Measurements from ENCODE around the gene CLDN12. TPM values are rescaled to one million over a fixed set of nuclear protein-coding genes. Genes with fewer than 3 reads are reported as not detected.

Gene CLDN12
- total and polyA plus RNA-seq, 2 of the 4 experiments (the other 2 are of a cell fraction): 33.4 to 46.4 TPM

DNA sequence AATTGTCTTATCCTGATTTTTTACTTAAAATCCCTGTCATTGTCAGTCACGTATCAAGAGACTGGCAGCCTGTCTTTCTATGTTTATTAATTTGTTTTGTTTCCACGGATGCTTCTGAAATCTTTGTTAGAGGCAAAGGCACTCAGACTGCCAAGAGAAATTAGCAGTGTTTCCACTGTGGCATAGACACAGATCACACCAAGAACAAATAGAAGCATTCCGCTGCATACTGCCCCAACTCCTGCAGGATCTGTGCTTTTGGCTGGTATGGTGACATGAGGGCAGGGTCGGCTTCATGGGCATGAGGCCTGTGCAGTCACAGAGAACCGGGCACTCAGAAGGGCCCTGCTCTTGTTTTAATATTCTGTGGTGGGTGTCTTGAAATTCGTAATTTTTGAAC lies 18.4 kb downstream of the CLDN12 start:
- H2BK5ac ChIP-seq (ENCODE audit: low read depth, low read length, poor library complexity, severe bottlenecking): no peak overlapping the region
- no peaks in the 10 kb centered on the region for H3K9me1 ChIP-seq (ENCODE audit: insufficient read depth, low read length)
- no peak overlapping the region for H4K5ac ChIP-seq (ENCODE audit: low read depth, low read length)
- no peak overlapping the region for H3K4me3 ChIP-seq (ENCODE audit: insufficient read depth, low read depth, low read length)
- H3K36me3 ChIP-seq (ENCODE audit: control insufficient read depth, insufficient read depth, low read length): no peaks in the 10 kb centered on the region
- H3K27ac ChIP-seq (ENCODE audit: insufficient read depth, low read length): no peak overlapping the region
- no peak overlapping the region for H2AK9ac ChIP-seq (replicated peaks; ENCODE audit: low read depth, low read length, poor library complexity)
- H4K20me1 ChIP-seq (ENCODE audit: insufficient read depth, low read length): no peaks in the 10 kb centered on the region
- ChIA-PET POLR2A (ENCODE audit: unreplicated experiment) (no interaction called here), CTCF (no interaction called here)
- no peaks in the 10 kb centered on the region for H3K9me3 ChIP-seq (ENCODE audit: control insufficient read depth, insufficient read depth, low read length)
- WGBS, 2 experiments (ENCODE audit: extremely low coverage in 2 of 2, insufficient read length in 1 of 2): no CpG with 5 or more reads among the region's 6 CpGs
- intact Hi-C loops (cut with micrococcal nuclease) (no loop called here), in situ Hi-C loops (cut with MboI; ENCODE audit: low sequenced_read_pairs) (no loop called here), dilution Hi-C loops (cut with HindIII; ENCODE audit: low sequenced_read_pairs, unreplicated experiment) (no loop called here)
- H3K27me3 ChIP-seq (ENCODE audit: control insufficient read depth, insufficient read depth, low read length): no peaks in the 10 kb centered on the region
- DNase-seq: no peak
- no peak overlapping the region for H2BK15ac ChIP-seq (ENCODE audit: low read depth, low read length)
- no peak overlapping the region for H3K4ac ChIP-seq (ENCODE audit: low read depth, low read length)
- BruUV-seq (replicated peaks): no TSS peak
- H3K4me1 ChIP-seq (ENCODE audit: control insufficient read depth, insufficient read depth, low read length): no peaks in the 10 kb centered on the region
- no peak overlapping the region for H3K9ac ChIP-seq (ENCODE audit: low read depth, low read length)
- no peak for ATAC-seq (ENCODE audit: low read depth)
- no peak overlapping the region for H4K91ac ChIP-seq (ENCODE audit: insufficient read depth, low read depth, low read length)
- H3K79me1 ChIP-seq (ENCODE audit: low read depth in 1 of 2, low read length in 2 of 2): peaks cover 0 to 5% of the 10 kb centered on the region in 2 experiments; a peak in 1 of 4 replicates
- no peak overlapping the region for H3K4me2 ChIP-seq (ENCODE audit: low read depth, low read length)
- H3K23ac ChIP-seq (ENCODE audit: low read depth, low read length): no peak overlapping the region
- H2BK120ac ChIP-seq (ENCODE audit: low read depth, low read length): no peak overlapping the region
- H3K56ac ChIP-seq (ENCODE audit: extremely low read depth, insufficient read depth, low read length): no peak overlapping the region
- H3K14ac ChIP-seq (replicated peaks; ENCODE audit: low read depth, low read length): no peak overlapping the region
- no peak overlapping the region for H2BK20ac ChIP-seq (ENCODE audit: low read depth, low read length)
- no peak overlapping the region for H2AFZ ChIP-seq (replicated peaks; ENCODE audit: low read length, poor library complexity)
- no peak overlapping the region for H4K8ac ChIP-seq (ENCODE audit: low read depth in 2 of 2, low read length in 2 of 2)
- no peak overlapping the region for H2AK5ac ChIP-seq (ENCODE audit: low read depth, low read length)
- no peak overlapping the region for H3K18ac ChIP-seq (ENCODE audit: low read depth, low read length)
- TF ChIP-seq CEBPB (IDR thresholded peaks at IDR 0.05; ENCODE audit: low read depth, low read length) (no peak), FOS (IDR thresholded peaks at IDR 0.05; ENCODE audit: low read depth, low read length) (no peak), MAZ (IDR thresholded peaks at IDR 0.05; ENCODE audit: borderline replicate concordance, low read depth, low read length) (no peak), RFX5 (IDR thresholded peaks at IDR 0.05; ENCODE audit: low read depth, low read length) (no peak), RAD21 (IDR thresholded peaks at IDR 0.05; ENCODE audit: low read length) (no peak), MXI1 (IDR thresholded peaks at IDR 0.05; ENCODE audit: borderline replicate concordance, low read depth, low read length) (no peak), BHLHE40 (IDR thresholded peaks at IDR 0.05; ENCODE audit: low read depth, low read length) (no peak), SMC3 (IDR thresholded peaks at IDR 0.05; ENCODE audit: low read depth, low read length) (no peak), MAFK (IDR thresholded peaks at IDR 0.05; ENCODE audit: low read depth, low read length) (no peak), POLR2A (IDR thresholded peaks at IDR 0.05; ENCODE audit: low read depth, low read length) (no peak), NFE2L2 (IDR thresholded peaks at IDR 0.05; ENCODE audit: low read depth, low read length) (no peak), RCOR1 (IDR thresholded peaks at IDR 0.05; ENCODE audit: insufficient replicate concordance, low read length) (no peak), CTCF (conservative IDR thresholded peaks at IDR 0.05; ENCODE audit: low read depth, low read length) (no peak)

Data from IMR-90 (cell line).